Endodermal cell (in vitro differentiated cells): ENCODE data around the gene SLC36A3. TPM values are rescaled to one million over a fixed set of nuclear protein-coding genes. Genes with fewer than 3 reads are reported as not detected.

Source experiments
- DNase-seq: peaks from one replicate; pipeline ENCODE4 v3.0.0-alpha.2; 2017
- H3K27ac ChIP-seq: 2 replicates; pipeline ENCODE4 v1.5.1; 2013; ENCODE audit warnings: mild to moderate bottlenecking, low read depth, low read length, moderate library complexity
- H3K27me3 ChIP-seq: 2 replicates; pipeline ENCODE4 v1.6.1; 2013; ENCODE audit warnings: mild to moderate bottlenecking, low read length, moderate library complexity; ENCODE audit not compliant: insufficient read depth, control insufficient read depth, poor library complexity, severe bottlenecking
- H3K36me3 ChIP-seq: 2 replicates; pipeline ENCODE4 v1.7.0; 2013; ENCODE audit warnings: mild to moderate bottlenecking, low read length, moderate library complexity; ENCODE audit not compliant: control insufficient read depth, insufficient read depth
- H3K4me1 ChIP-seq: one replicate; pipeline ENCODE4 v1.7.0; 2013; ENCODE audit warnings: low read length; ENCODE audit not compliant: control insufficient read depth, insufficient read depth
- H3K4me3 ChIP-seq: 2 replicates; pipeline ENCODE4 v1.5.1; 2013; ENCODE audit warnings: mild to moderate bottlenecking, low read length, moderate library complexity
- H3K9ac ChIP-seq: 2 replicates; pipeline ENCODE4 v1.6.1; 2013; ENCODE audit warnings: mild to moderate bottlenecking, low read length, moderate library complexity; ENCODE audit not compliant: poor library complexity, severe bottlenecking; ENCODE audit errors: extremely low read depth
- H3K9me3 ChIP-seq: 2 replicates; pipeline ENCODE4 v1.6.1; 2013; ENCODE audit warnings: mild to moderate bottlenecking, low read length, moderate library complexity; ENCODE audit not compliant: control insufficient read depth
- H3K27ac Mint-ChIP-seq: 2 replicates; pipeline ENCODE4 v1.8.0; 2020; ENCODE audit warnings: mixed read lengths
- H3K27me3 Mint-ChIP-seq: 2 replicates; pipeline ENCODE4 v1.8.0; 2021; ENCODE audit warnings: mild to moderate bottlenecking, mixed read lengths; ENCODE audit not compliant: insufficient read depth
- H3K36me3 Mint-ChIP-seq: 2 replicates; pipeline ENCODE4 v1.8.0; 2020; ENCODE audit warnings: low read depth, mixed read lengths
- H3K4me1 Mint-ChIP-seq: 2 replicates; pipeline ENCODE4 v1.8.0; 2020; ENCODE audit warnings: mixed read lengths
- H3K4me3 Mint-ChIP-seq: 2 replicates; pipeline ENCODE4 v1.8.0; 2020; ENCODE audit warnings: mild to moderate bottlenecking, moderate library complexity, mixed read lengths
- H3K9me3 Mint-ChIP-seq: 2 replicates; pipeline ENCODE4 v1.8.0; 2020; ENCODE audit warnings: mild to moderate bottlenecking, mixed read lengths
- CTCF ChIP-seq: fragments of 200-600 bp; sonication (generic); conservative IDR thresholded peaks from 2 replicates; pipeline ENCODE4 v1.5.0; 2021; ENCODE audit warnings: antibody characterized with exemption, mild to moderate bottlenecking
- WGBS, 2 experiments: methylation state at CpG; one replicate each; pipeline versions ENCODE4 v1.1.5 to v1.1.7; 2013; ENCODE audit warnings: missing lambda C conversion rate in 2 of 2, mixed read lengths in 1 of 2; ENCODE audit not compliant: insufficient coverage in 1 of 2, insufficient read length in 1 of 2; 5-methylcytosine and 5-hydroxymethylcytosine counted together
- total RNA-seq, 2 donors: library from RNA; stranded (reverse); fragmentation: NEBNext Ultra II Directional in 1 of 2; extraction: Animal tissue kit (Norgen Biotek cat#: 25700) in 1 of 2; gene quantifications; 2 replicates in 1 of 2; 3 replicates in 1 of 2; pipeline ENCODE4 v1.2.1, GENCODE V29; 2021

Gene SLC36A3
- total RNA-seq, 2 donors from 2014 or later = not detected

DNA sequence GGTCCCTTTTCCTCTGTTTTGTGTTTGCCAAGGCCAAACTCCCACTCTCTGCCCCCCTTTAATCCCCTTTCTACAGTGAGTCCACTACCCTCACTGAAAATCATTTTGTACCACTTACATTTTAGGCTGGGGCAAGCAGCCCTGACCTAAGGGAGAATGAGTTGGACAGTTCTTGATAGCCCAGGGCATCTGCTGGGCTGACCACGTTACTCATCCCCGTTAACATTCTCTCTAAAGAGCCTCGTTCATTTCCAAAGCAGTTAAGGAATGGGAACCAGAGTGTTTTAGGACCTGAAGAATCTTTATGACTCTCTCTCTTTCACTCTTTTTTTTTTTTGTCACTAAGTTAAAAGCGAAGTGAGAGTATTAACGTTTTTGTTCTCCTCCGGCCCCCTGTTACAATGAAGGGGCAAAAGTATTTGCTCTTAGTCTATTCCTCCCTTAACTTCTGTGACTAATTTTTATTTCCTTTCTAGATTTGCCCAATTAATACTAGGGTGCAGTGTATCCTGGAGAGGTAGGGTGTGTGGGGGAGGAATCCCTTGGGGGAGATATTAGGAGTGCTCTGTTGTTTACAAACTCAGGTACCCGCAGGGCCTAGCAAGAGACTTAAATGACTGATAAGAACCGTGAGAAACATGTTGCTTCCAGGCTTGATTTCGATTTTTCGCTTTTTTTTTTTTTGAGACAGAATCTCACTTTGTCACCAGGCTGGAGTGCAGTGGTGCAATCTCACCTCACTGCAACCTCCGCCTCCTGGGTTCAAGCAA is 35.9 kb downstream of the SLC36A3 start:
- no peak overlapping the region for H3K4me3 ChIP-seq
- no peaks in the 10 kb centered on the region for H3K27me3 Mint-ChIP-seq
- H3K27me3 ChIP-seq = no peaks in the 10 kb centered on the region
- no peaks in the 10 kb centered on the region for H3K4me1 ChIP-seq
- H3K4me1 Mint-ChIP-seq = peaks cover 5% of the 10 kb centered on the region
- 91 to 92% methylated on average over 7 to 11 of the region's 11 CpGs for WGBS, 2 experiments
- no peak overlapping the region for H3K27ac ChIP-seq
- H3K36me3 ChIP-seq = peaks cover 23% of the 10 kb centered on the region
- peaks cover 41% of the 10 kb centered on the region for H3K36me3 Mint-ChIP-seq
- DNase-seq = no peak
- H3K9me3 ChIP-seq = no peaks in the 10 kb centered on the region
- no peak overlapping the region for H3K4me3 Mint-ChIP-seq
- no peak for TF ChIP-seq CTCF
- H3K9me3 Mint-ChIP-seq = no peaks in the 10 kb centered on the region
- peak overlapping the region; percentile 28 for H3K27ac Mint-ChIP-seq
- H3K9ac ChIP-seq = no peak overlapping the region

GRCh38 chr5:151264113-151264512 is 39.5 kb downstream of the SLC36A3 start:
- Histone ChIP-seq H3K9ac (no peak overlapping the region), H3K4me3 (no peak overlapping the region), H3K4me1 (no peaks in the 10 kb centered on the region), H3K27me3 (no peaks in the 10 kb centered on the region), H3K36me3 (peaks cover 35% of the 10 kb centered on the region), H3K9me3 (no peaks in the 10 kb centered on the region), H3K27ac (no peak overlapping the region)
- Mint-ChIP-seq H3K4me1 (peaks cover 11% of the 10 kb centered on the region), H3K9me3 (no peaks in the 10 kb centered on the region), H3K27ac (no peak overlapping the region), H3K4me3 (no peak overlapping the region), H3K27me3 (no peaks in the 10 kb centered on the region), H3K36me3 (peaks cover 52% of the 10 kb centered on the region)
- TF ChIP-seq CTCF = peak; percentile 32
- no peak for DNase-seq
- WGBS, 2 experiments = 93 to 100% methylated on average over 1 of the region's 1 CpG

DNA sequence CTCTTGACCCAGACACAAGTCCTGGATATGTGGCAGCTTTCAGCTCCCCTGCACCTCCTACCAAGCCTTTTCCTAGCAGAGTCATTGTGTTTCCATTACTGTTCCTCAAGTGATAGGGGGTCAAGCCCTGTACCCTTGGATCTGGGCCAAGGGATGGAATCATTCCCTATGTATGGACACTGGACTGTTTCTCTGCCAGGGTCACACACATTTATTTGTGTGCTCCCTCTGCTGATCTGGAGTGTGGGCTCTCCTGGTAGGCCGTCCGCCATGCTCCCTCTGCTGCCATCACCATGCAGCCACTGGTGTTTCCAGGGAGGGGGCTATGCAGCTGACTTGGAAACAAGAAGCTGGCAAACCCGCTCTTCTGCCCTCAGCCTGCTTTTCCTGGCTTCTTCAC is 41.0 kb downstream of the SLC36A3 start:
- Histone ChIP-seq H3K27me3 (no peaks in the 10 kb centered on the region), H3K4me1 (no peaks in the 10 kb centered on the region), H3K27ac (no peak overlapping the region), H3K36me3 (peaks cover 30% of the 10 kb centered on the region), H3K9ac (no peak overlapping the region), H3K4me3 (no peak overlapping the region), H3K9me3 (no peaks in the 10 kb centered on the region)
- H3K4me1 Mint-ChIP-seq = peaks cover 21% of the 10 kb centered on the region
- 98 to 100% methylated on average over 1 to 3 of the region's 3 CpGs for WGBS, 2 experiments
- H3K27ac Mint-ChIP-seq = no peak overlapping the region
- no peak overlapping the region for H3K4me3 Mint-ChIP-seq
- H3K27me3 Mint-ChIP-seq = no peaks in the 10 kb centered on the region
- H3K9me3 Mint-ChIP-seq = no peaks in the 10 kb centered on the region
- no peak for DNase-seq
- peaks cover 46% of the 10 kb centered on the region for H3K36me3 Mint-ChIP-seq
- no peak for TF ChIP-seq CTCF
